Stimulated activated CD4-positive, alpha-beta T cell treated with anti-CD3 and anti-CD28 coated beads, Interleukin-4, amount 100 ng/mL, for 1 hour (primary cell): ENCODE data around the gene TRAPPC2L.

Source experiments
- DNase-seq: peaks from one replicate; pipeline ENCODE4 v3.0.0-alpha.2; 2020

Gene TRAPPC2L

GRCh38 chr16:88911946-88912310, 55.0 kb downstream of the TRAPPC2L start:
- DNase-seq = no peak
